H1 (cell line): Measurements from ENCODE around the gene SHROOM3. TPM values are rescaled to one million over a fixed set of nuclear protein-coding genes. Genes with fewer than 3 reads are reported as not detected.

Experiments used
- CBX8 ChIP-seq: fragments of 300-800, 300-1000 bp; sonication (generic); IDR thresholded peaks from 2 replicates; pipeline ENCODE4 v1.7.1; 2016; ENCODE audit warnings: low read depth, low read length, borderline replicate concordance
- CHD2 ChIP-seq: IDR thresholded peaks from 2 replicates; pipeline ENCODE4 v1.6.1; 2012; ENCODE audit warnings: low read length, improper control_type of control experiment
- HDAC6 ChIP-seq: IDR thresholded peaks from one replicate; pipeline ENCODE4 v1.7.1; 2012; ENCODE audit warnings: low read depth, mild to moderate bottlenecking, inconsistent platforms, low read length, moderate library complexity
- JUN ChIP-seq: IDR thresholded peaks from 2 replicates; pipeline ENCODE4 v1.6.1; 2011; ENCODE audit warnings: low read depth, mild to moderate bottlenecking, improper control_type of control experiment, low read length
- TAF7 ChIP-seq: optimal IDR thresholded peaks from 2 replicates; pipeline ENCODE3; 2011; ENCODE audit warnings: low read depth, mild to moderate bottlenecking, inconsistent platforms, low read length, moderate library complexity, borderline replicate concordance
- polyA plus RNA-seq, 7 experiments: library from polyadenylated mRNA; depleted of rRNA in 3 of 7; stranded (reverse) in 5 of 7; unstranded in 2 of 7; fragments of >200 nt in 5 of 7; fragments of 200-250 nt in 2 of 7; gene quantifications; 1 replicate in 5 of 7; 2 replicates in 1 of 7; 4 replicates in 1 of 7; pipeline versions ENCODE4 v1.2.1 to v1.2.3, GENCODE V29; 2011 to 2013; ENCODE audit warnings: missing spikeins in 2 of 7, mixed read lengths in 2 of 7
- total RNA-seq: library from RNA; stranded (reverse); fragmentation: NEBNext Ultra II Directional; extraction: Animal tissue kit (Norgen Biotek cat#: 25700); gene quantifications from 2 replicates; pipeline ENCODE4 v1.2.1, GENCODE V29; 2021

The SHROOM3 gene
- total and polyA plus RNA-seq, 2 of the 8 experiments (the other 6 are each of a cell fraction or from before 2014, with no cell fraction given) = 15.8 to 34.0 TPM

GRCh38 chr4:76673362-76673761 lies 238.3 kb downstream of the SHROOM3 start (continued):
- TF ChIP-seq HDAC6 = no peak
- TF ChIP-seq TAF7 = no peak
- no peak for TF ChIP-seq CBX8
- TF ChIP-seq CHD2 = no peak
- no peak for TF ChIP-seq JUN
